ENCODE measurements around the gene MAPKAPK2. TPM values are rescaled to one million over a fixed set of nuclear protein-coding genes. Genes with fewer than 3 reads are reported as not detected.
A peak's percentile ranks its signal among the peaks of the same experiment; 100 is the strongest.

The MAPKAPK2 gene
- total RNA-seq, 1 experiment from 2014 or later: 51.1 TPM

DNA sequence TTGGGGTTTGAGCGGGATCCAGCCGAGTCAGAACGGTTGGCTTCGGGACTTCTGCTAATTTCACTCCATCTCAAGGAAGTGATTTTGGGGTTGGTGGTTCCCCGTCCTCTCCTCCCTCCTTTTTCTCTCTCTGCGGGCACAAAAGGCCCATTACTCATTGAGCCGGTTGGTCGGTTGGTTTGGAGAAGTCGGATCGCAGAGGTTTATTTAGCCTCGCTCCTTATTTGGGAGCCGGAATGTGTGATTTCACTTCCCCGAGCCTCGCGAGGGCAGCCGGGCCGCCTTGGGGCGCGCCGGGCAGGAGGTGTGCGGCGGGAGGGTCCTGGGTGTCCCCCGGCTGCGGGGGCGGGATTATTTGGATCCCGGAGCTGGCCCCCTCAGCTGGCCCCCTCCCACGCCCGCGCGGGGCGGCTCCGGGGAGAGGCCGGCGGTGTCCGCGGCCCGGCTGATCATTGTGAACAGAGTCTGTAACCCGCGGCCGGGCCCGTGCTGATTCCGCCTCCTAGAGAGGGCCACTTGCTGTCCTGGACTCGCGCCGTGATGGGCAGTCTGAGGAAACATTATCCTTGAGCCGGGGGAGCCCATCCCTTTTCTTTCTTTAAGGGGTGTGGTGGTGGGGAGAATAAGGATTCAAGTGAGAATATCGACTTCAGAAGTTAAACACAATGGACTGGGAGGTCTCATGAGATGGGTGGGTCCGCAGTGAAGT, 1.2 kb downstream of the MAPKAPK2 start (continued):
- TF ChIP-seq, protein P1, sequence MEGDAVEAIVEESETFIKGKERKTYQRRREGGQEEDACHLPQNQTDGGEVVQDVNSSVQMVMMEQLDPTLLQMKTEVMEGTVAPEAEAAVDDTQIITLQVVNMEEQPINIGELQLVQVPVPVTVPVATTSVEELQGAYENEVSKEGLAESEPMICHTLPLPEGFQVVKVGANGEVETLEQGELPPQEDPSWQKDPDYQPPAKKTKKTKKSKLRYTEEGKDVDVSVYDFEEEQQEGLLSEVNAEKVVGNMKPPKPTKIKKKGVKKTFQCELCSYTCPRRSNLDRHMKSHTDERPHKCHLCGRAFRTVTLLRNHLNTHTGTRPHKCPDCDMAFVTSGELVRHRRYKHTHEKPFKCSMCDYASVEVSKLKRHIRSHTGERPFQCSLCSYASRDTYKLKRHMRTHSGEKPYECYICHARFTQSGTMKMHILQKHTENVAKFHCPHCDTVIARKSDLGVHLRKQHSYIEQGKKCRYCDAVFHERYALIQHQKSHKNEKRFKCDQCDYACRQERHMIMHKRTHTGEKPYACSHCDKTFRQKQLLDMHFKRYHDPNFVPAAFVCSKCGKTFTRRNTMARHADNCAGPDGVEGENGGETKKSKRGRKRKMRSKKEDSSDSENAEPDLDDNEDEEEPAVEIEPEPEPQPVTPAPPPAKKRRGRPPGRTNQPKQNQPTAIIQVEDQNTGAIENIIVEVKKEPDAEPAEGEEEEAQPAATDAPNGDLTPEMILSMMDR (IDR thresholded peaks at IDR 0.05 in 2 of 3, conservative IDR thresholded peaks at IDR 0.05 in 1 of 3; ENCODE audit: borderline replicate concordance in 1 of 3, insufficient read depth in 1 of 3, low read depth in 2 of 3, low read length in 2 of 3): no peak
- TF ChIP-seq MAX (IDR thresholded peaks at IDR 0.05): no peak
- TF ChIP-seq POLR2A (IDR thresholded peaks at IDR 0.05; ENCODE audit: borderline replicate concordance, extremely low read depth, insufficient read depth, insufficient read length): no peak
- TF ChIP-seq POLR2AphosphoS5 (IDR thresholded peaks at IDR 0.05; ENCODE audit: low read depth, low read length): no peak; the same call in 1 of the 2 replicates
- no peak for TF ChIP-seq FOSL1 (IDR thresholded peaks at IDR 0.05; ENCODE audit: low read depth)
- TF ChIP-seq ZBTB33 (IDR thresholded peaks at IDR 0.05; ENCODE audit: extremely low read depth, insufficient replicate concordance, low read length): peak; percentile 70
- no peak for TF ChIP-seq ZFX (IDR thresholded peaks at IDR 0.05)
- no peak for TF ChIP-seq YY1 (IDR thresholded peaks at IDR 0.05; ENCODE audit: extremely low read depth, insufficient replicate concordance, low read depth, low read length)
